K562 (cell line): ENCODE measurements around the gene S100A8.
"Not testable (repeated sequence)": the region's sequence is repeated elsewhere in the genome, so short reads cannot be mapped to it uniquely, and the experiment has no call there.

Experiments
- ELK1 ChIP-seq: sonication (generic); formaldehyde crosslinking; IDR thresholded peaks from 2 replicates; pipeline ENCODE4 v1.8.1; 2022; ENCODE audit warnings: missing genetic modification reagents
- FOXP4 ChIP-seq: sonication (generic); formaldehyde crosslinking; IDR thresholded peaks from 2 replicates; pipeline ENCODE4 v1.8.0; 2022; ENCODE audit warnings: mild to moderate bottlenecking, missing genetic modification reagents, borderline replicate concordance
- GATAD2A ChIP-seq: fragments of 450-650 bp; IDR thresholded peaks from 2 replicates; pipeline ENCODE4 v1.6.1; 2017
- MTA2 ChIP-seq: fragments of 450-650 bp; IDR thresholded peaks from 2 replicates; pipeline ENCODE4 v1.6.1; 2016; ENCODE audit warnings: low read depth
- POLR2A ChIP-seq: fragments of 450-650 bp; conservative IDR thresholded peaks from 2 replicates; pipeline ENCODE4 v1.6.1; 2016
- POLR2AphosphoS5 ChIP-seq: IDR thresholded peaks from 2 replicates; pipeline ENCODE4 v1.6.1; 2011; ENCODE audit warnings: mild to moderate bottlenecking, low read depth, low read length, moderate library complexity; ENCODE audit not compliant: control insufficient read depth, insufficient read depth
- RB1 ChIP-seq: fragments of 450-650 bp; IDR thresholded peaks from 2 replicates; pipeline ENCODE4 v1.6.1; 2017; ENCODE audit warnings: low read depth, mild to moderate bottlenecking
- TBP ChIP-seq: optimal IDR thresholded peaks from 2 replicates; pipeline ENCODE3; 2011; ENCODE audit warnings: low read depth, low read length, improper control_type of control experiment

DNA sequence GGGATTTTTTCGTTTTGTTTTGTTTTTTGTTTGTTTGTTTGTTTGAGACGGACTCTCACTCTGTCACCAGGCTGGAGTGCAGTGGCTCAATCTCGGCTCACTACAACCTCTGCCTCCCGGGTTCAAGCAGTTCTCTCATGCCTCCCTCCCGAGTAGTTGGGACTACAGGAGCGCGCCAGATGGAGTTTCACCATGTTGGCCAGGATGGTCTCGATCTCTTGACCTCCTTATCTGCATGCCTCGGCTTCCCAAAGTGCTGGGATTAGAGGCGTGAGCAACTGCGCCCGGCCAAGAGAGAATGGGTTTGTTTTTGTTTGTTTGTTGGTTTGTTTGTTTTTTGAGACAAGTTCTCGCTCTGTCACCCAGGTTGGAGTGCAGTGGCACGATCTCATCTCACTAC is 43.8 kb downstream of the S100A8 start:
- not testable (repeated sequence) for TF ChIP-seq FOXP4 (CRISPR knock-in tag); GATAD2A; TBP; ELK1 (CRISPR knock-in tag); POLR2AphosphoS5; RB1; POLR2A; MTA2
